H9 (cell line): ENCODE data around the gene RNF220. TPM values are rescaled to one million over a fixed set of nuclear protein-coding genes. Genes with fewer than 3 reads are reported as not detected.

Experiments
- DNase-seq: peaks from one replicate; pipeline ENCODE4 v3.0.0-alpha.2; 2017
- H2AFZ ChIP-seq: one replicate; pipeline ENCODE4 v1.6.1; 2013; ENCODE audit warnings: mild to moderate bottlenecking, low read length, control low read depth, moderate library complexity
- H2AK5ac ChIP-seq: 2 replicates; pipeline ENCODE4 v1.6.1; 2013; ENCODE audit warnings: low read length, control low read depth, mixed read lengths; ENCODE audit not compliant: insufficient read length
- H2BK120ac ChIP-seq: one replicate; pipeline ENCODE4 v1.6.1; 2013; ENCODE audit warnings: low read depth, mild to moderate bottlenecking, low read length, control low read depth, inconsistent platforms; ENCODE audit not compliant: poor library complexity, severe bottlenecking
- H2BK12ac ChIP-seq: 2 replicates; pipeline ENCODE4 v1.6.1; 2013; ENCODE audit warnings: low read length, control low read depth, mixed read lengths, low read depth; ENCODE audit not compliant: insufficient read length
- H2BK15ac ChIP-seq: 2 replicates; pipeline ENCODE4 v1.6.1; 2013; ENCODE audit warnings: low read depth, low read length, control low read depth
- H2BK20ac ChIP-seq: one replicate; pipeline ENCODE4 v1.6.1; 2013; ENCODE audit warnings: low read depth, mild to moderate bottlenecking, low read length, control low read depth, inconsistent platforms; ENCODE audit not compliant: poor library complexity, severe bottlenecking
- H2BK5ac ChIP-seq: 2 replicates; pipeline ENCODE4 v1.6.1; 2013; ENCODE audit warnings: low read length, control low read depth, mixed read lengths; ENCODE audit not compliant: insufficient read length
- H3K14ac ChIP-seq: 2 replicates; pipeline ENCODE4 v1.6.1; 2013; ENCODE audit warnings: low read length, control low read depth; ENCODE audit not compliant: insufficient read depth
- H3K18ac ChIP-seq: 2 replicates; pipeline ENCODE4 v1.6.1; 2013; ENCODE audit warnings: low read depth, mild to moderate bottlenecking, mixed read lengths, low read length, control low read depth; ENCODE audit not compliant: insufficient read length
- H3K23ac ChIP-seq: 2 replicates; pipeline ENCODE4 v1.6.1; 2013; ENCODE audit warnings: low read length, control low read depth, mixed read lengths, low read depth; ENCODE audit not compliant: insufficient read length
- H3K23me2 ChIP-seq: 2 replicates; pipeline ENCODE4 v1.6.1; 2013; ENCODE audit warnings: low read depth, mild to moderate bottlenecking, mixed read lengths, low read length, control low read depth; ENCODE audit not compliant: insufficient read length, poor library complexity, severe bottlenecking
- H3K27ac ChIP-seq: 2 replicates; pipeline ENCODE4 v1.5.1; 2013; ENCODE audit warnings: low read length, control low read depth, mixed read lengths, low read depth; ENCODE audit not compliant: insufficient read length
- H3K27me3 ChIP-seq: 2 replicates; pipeline ENCODE4 v1.6.1; 2013; ENCODE audit warnings: low read length, control low read depth, inconsistent platforms; ENCODE audit not compliant: insufficient read depth
- H3K4ac ChIP-seq: 2 replicates; pipeline ENCODE4 v1.6.1; 2013; ENCODE audit warnings: low read depth, mild to moderate bottlenecking, control low read depth, inconsistent platforms, low read length, moderate library complexity
- H3K4me1 ChIP-seq: 2 replicates; pipeline ENCODE4 v1.6.1; 2013; ENCODE audit warnings: low read length, control low read depth, inconsistent platforms; ENCODE audit not compliant: insufficient read depth
- H3K4me2 ChIP-seq: 2 replicates; pipeline ENCODE4 v1.6.1; 2013; ENCODE audit warnings: low read length, control low read depth, mixed read lengths; ENCODE audit not compliant: insufficient read length, insufficient read depth
- H3K56ac ChIP-seq: 2 replicates; pipeline ENCODE4 v1.6.1; 2013; ENCODE audit warnings: low read depth, mild to moderate bottlenecking, mixed read lengths, low read length, control low read depth; ENCODE audit not compliant: insufficient read length
- H3K79me1 ChIP-seq: 2 replicates; pipeline ENCODE4 v1.6.1; 2013; ENCODE audit warnings: low read depth, mild to moderate bottlenecking, moderate library complexity, low read length, control low read depth, inconsistent platforms; ENCODE audit not compliant: insufficient read depth, poor library complexity, severe bottlenecking
- H3K79me2 ChIP-seq: 2 replicates; pipeline ENCODE4 v1.6.1; 2013; ENCODE audit warnings: low read length, control low read depth, inconsistent platforms; ENCODE audit not compliant: insufficient read depth
- H3K9ac ChIP-seq: 2 replicates; pipeline ENCODE4 v1.6.1; 2013; ENCODE audit warnings: low read length, control low read depth, mixed read lengths; ENCODE audit not compliant: insufficient read length; ENCODE audit errors: extremely low read depth
- H3K9me3 ChIP-seq: one replicate; pipeline ENCODE4 v1.6.1; 2013; ENCODE audit warnings: low read depth, low read length, inconsistent platforms; ENCODE audit not compliant: control insufficient read depth
- H3T11ph ChIP-seq: one replicate; pipeline ENCODE4 v1.6.1; 2013; ENCODE audit warnings: mild to moderate bottlenecking, low read length, control low read depth, inconsistent platforms
- H4K20me1 ChIP-seq: one replicate; pipeline ENCODE4 v1.6.1; 2013; ENCODE audit not compliant: control insufficient read depth, insufficient read length, insufficient read depth
- H4K5ac ChIP-seq: 2 replicates; pipeline ENCODE4 v1.6.1; 2013; ENCODE audit warnings: low read depth, mild to moderate bottlenecking, mixed read lengths, low read length, control low read depth; ENCODE audit not compliant: insufficient read length
- H4K8ac ChIP-seq: replicated peaks from 2 replicates; pipeline ENCODE4 v1.6.1; 2013; ENCODE audit warnings: low read length, control low read depth, mixed read lengths, low read depth; ENCODE audit not compliant: insufficient read length
- H4K91ac ChIP-seq: 2 replicates; pipeline ENCODE4 v1.6.1; 2013; ENCODE audit warnings: low read depth, mild to moderate bottlenecking, moderate library complexity, mixed read lengths, low read length, control low read depth; ENCODE audit not compliant: insufficient read length
- H3K27ac Mint-ChIP-seq, 3 experiments: 2 replicates in 2 of 3; 3 replicates in 1 of 3; pipeline ENCODE4 v1.8.0; 2020 to 2021; ENCODE audit warnings: mixed read lengths in 3 of 3, mild to moderate bottlenecking in 1 of 3, moderate library complexity in 1 of 3
- H3K27me3 Mint-ChIP-seq: 2 replicates; pipeline ENCODE4 v1.8.0; 2021; ENCODE audit warnings: low read depth, mild to moderate bottlenecking, moderate library complexity, mixed read lengths
- H3K36me3 Mint-ChIP-seq, 3 experiments: 2 replicates in 2 of 3; 3 replicates in 1 of 3; pipeline ENCODE4 v1.8.0; 2020 to 2021; ENCODE audit warnings: low read depth in 3 of 3, mixed read lengths in 3 of 3; ENCODE audit not compliant: insufficient read depth in 1 of 3
- H3K4me1 Mint-ChIP-seq, 2 experiments: 2 replicates each; pipeline ENCODE4 v1.8.0; 2020; ENCODE audit warnings: mixed read lengths in 2 of 2
- H3K4me3 Mint-ChIP-seq, 2 experiments: 2 replicates in 1 of 2; 3 replicates in 1 of 2; pipeline ENCODE4 v1.8.0; 2020 to 2021; ENCODE audit warnings: mild to moderate bottlenecking in 2 of 2, mixed read lengths in 2 of 2, moderate library complexity in 1 of 2
- H3K9me3 Mint-ChIP-seq, 2 experiments: 2 replicates in 1 of 2; 3 replicates in 1 of 2; pipeline ENCODE4 v1.8.0; 2020; ENCODE audit warnings: mild to moderate bottlenecking in 2 of 2, mixed read lengths in 2 of 2, moderate library complexity in 1 of 2
- WGBS: extraction: QIAGEN DNeasy Blood & Tissue Kit; methylation state at CpG from one replicate; pipeline ENCODE4 v1.1.7; 2013; ENCODE audit warnings: missing lambda C conversion rate, low lambda C conversion rate, mixed read lengths; ENCODE audit not compliant: insufficient read length; ENCODE audit errors: extremely low coverage; 5-methylcytosine and 5-hydroxymethylcytosine counted together
- total RNA-seq: library from RNA; stranded (reverse); gene quantifications from 2 replicates; pipeline ENCODE4 v1.2.1, GENCODE V29; 2021
- TF ChIP-seq, protein P1 (sequence below): fragments of 200-600 bp; sonication (generic); conservative IDR thresholded peaks from 3 replicates; pipeline ENCODE4 v1.8.0; 2021; ENCODE audit warnings: antibody characterized with exemption, mild to moderate bottlenecking

RNF220 gene
- total RNA-seq, 1 experiment from 2014 or later = 109 TPM

DNA sequence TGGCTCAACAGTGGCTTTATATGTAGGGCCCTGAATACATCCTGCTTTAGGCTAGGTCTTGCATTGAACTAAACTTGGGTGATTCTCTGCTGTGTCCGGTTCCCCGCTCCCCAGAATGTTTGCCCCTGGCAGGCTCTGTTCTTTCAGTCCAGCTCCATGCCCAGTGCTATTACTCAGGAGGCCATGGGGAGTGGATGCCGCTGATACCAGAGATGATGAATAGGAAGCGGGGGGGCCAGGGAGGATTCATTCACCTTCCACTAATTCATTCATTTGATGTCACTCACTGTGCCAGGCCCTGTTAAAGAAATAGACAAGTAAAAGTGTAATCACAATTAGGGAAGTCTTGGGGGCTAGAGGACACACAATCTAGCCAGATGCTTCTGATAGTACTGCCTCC, 185.4 kb downstream of the RNF220 start:
- Histone ChIP-seq H2BK12ac (no peak overlapping the region), H3K9me3 (no peaks in the 10 kb centered on the region), H2BK120ac (no peak overlapping the region), H3K4me1 (peaks cover 7% of the 10 kb centered on the region; the same call in 1 of the 2 replicates), H3K56ac (no peak overlapping the region), H2AK5ac (no peak overlapping the region), H3T11ph (no peak overlapping the region), H3K27ac (no peak overlapping the region), H4K8ac (no peak overlapping the region), H3K14ac (no peak overlapping the region), H2AFZ (no peak overlapping the region), H3K79me2 (no peaks in the 10 kb centered on the region), H3K23ac (no peak overlapping the region), H2BK5ac (no peak overlapping the region), H4K91ac (no peak overlapping the region), H3K27me3 (no peaks in the 10 kb centered on the region), H2BK20ac (no peak overlapping the region), H3K4ac (no peak overlapping the region), H3K23me2 (no peaks in the 10 kb centered on the region), H2BK15ac (no peak overlapping the region), H3K79me1 (no peaks in the 10 kb centered on the region), H3K18ac (no peak overlapping the region), H3K4me2 (no peak overlapping the region), H3K9ac (no peak overlapping the region), H4K5ac (no peak overlapping the region), H4K20me1 (no peaks in the 10 kb centered on the region)
- Mint-ChIP-seq H3K9me3 (no peaks in the 10 kb centered on the region), H3K4me3 (no peak overlapping the region), H3K27ac (no peak overlapping the region), H3K27me3 (peaks cover 39% of the 10 kb centered on the region), H3K4me1 (peaks cover 27 to 36% of the 10 kb centered on the region in 2 experiments), H3K36me3 (peaks cover 0 to 2% (median 0%) of the 10 kb centered on the region in 3 experiments; a peak in 2 of 7 replicates)
- no CpG with 5 or more reads among the region's 4 CpGs for WGBS
- DNase-seq = no peak
- TF ChIP-seq, protein P1, sequence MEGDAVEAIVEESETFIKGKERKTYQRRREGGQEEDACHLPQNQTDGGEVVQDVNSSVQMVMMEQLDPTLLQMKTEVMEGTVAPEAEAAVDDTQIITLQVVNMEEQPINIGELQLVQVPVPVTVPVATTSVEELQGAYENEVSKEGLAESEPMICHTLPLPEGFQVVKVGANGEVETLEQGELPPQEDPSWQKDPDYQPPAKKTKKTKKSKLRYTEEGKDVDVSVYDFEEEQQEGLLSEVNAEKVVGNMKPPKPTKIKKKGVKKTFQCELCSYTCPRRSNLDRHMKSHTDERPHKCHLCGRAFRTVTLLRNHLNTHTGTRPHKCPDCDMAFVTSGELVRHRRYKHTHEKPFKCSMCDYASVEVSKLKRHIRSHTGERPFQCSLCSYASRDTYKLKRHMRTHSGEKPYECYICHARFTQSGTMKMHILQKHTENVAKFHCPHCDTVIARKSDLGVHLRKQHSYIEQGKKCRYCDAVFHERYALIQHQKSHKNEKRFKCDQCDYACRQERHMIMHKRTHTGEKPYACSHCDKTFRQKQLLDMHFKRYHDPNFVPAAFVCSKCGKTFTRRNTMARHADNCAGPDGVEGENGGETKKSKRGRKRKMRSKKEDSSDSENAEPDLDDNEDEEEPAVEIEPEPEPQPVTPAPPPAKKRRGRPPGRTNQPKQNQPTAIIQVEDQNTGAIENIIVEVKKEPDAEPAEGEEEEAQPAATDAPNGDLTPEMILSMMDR = no peak
